Embryonic facial prominence (tissue), 1 donor: ENCODE data around the gene PPIA.
"Not testable (repeated sequence)": the region's sequence is repeated elsewhere in the genome, so short reads cannot be mapped to it uniquely, and the experiment has no call there.

Experiments
- DNase-seq: peaks from one replicate; pipeline ENCODE4 v3.0.0-alpha.2; 2016; ENCODE audit errors: extremely low spot score

Gene PPIA

GRCh38 chr7:44787762-44788161 lies 8.7 kb upstream of the PPIA start:
- DNase-seq, result no peak

- no peak for DNase-seq
Observed at GRCh38 chr7:44789990-44790389, 6.5 kb upstream of the PPIA start.

GRCh38 chr7:44791278-44792219 lies 4.9 kb upstream of the PPIA start:
- DNase-seq, result no peak

- no peak for DNase-seq
Observed at GRCh38 chr7:44793919-44794318, 2.6 kb upstream of the PPIA start.

- DNase-seq, result no peak
Observed at GRCh38 chr7:44794331-44794730, 2.1 kb upstream of the PPIA start.

GRCh38 chr7:44796034-44796503 lies 412 bp upstream of the PPIA start:
- peak; percentile 32 for DNase-seq

GRCh38 chr7:44797329-44798258 lies 1.1 kb downstream of the PPIA start:
- peak; percentile 79 for DNase-seq

- DNase-seq, result no peak
Observed at GRCh38 chr7:44798649-44799305, 2.3 kb downstream of the PPIA start.

- DNase-seq, result no peak
Observed at GRCh38 chr7:44799939-44800338, 3.5 kb downstream of the PPIA start.

- DNase-seq, result no peak
Observed at GRCh38 chr7:44801890-44802289, 5.4 kb downstream of the PPIA start.

GRCh38 chr7:44802418-44803025 lies 6.0 kb downstream of the PPIA start:
- DNase-seq, result no peak

- DNase-seq, result not testable (repeated sequence)
Observed at GRCh38 chr7:44803828-44804519, 7.5 kb downstream of the PPIA start.

GRCh38 chr7:44805950-44806349 lies 9.5 kb downstream of the PPIA start:
- no peak for DNase-seq

- DNase-seq, result no peak
Observed at GRCh38 chr7:44808914-44809393, 12.5 kb downstream of the PPIA start.

- no peak for DNase-seq
Observed at GRCh38 chr7:44811093-44811492, 14.6 kb downstream of the PPIA start.

GRCh38 chr7:44811571-44811970 lies 15.1 kb downstream of the PPIA start:
- DNase-seq, result no peak

- no peak for DNase-seq
Observed at GRCh38 chr7:44814919-44815318, 18.4 kb downstream of the PPIA start.

- DNase-seq, result no peak
Observed at GRCh38 chr7:44819292-44819691, 22.8 kb downstream of the PPIA start.

- no peak for DNase-seq
Observed at GRCh38 chr7:44823255-44823781, 26.8 kb downstream of the PPIA start.

- DNase-seq, result no peak
Observed at GRCh38 chr7:44824894-44825526, 28.5 kb downstream of the PPIA start.
